Measurements from ENCODE around the gene GLCE. TPM values are rescaled to one million over a fixed set of nuclear protein-coding genes. Genes with fewer than 3 reads are reported as not detected.

Gene GLCE
- total RNA-seq, 1 experiment from 2014 or later: 12.5 TPM

GRCh38 chr15:69158201-69158842, 2.1 kb upstream of the GLCE start:
- POLR2A ChIA-PET: no interaction called here
- Mint-ChIP-seq H3K9me3 (peaks cover 5% of the 10 kb centered on the region), H3K4me1 (peaks cover 21% of the 10 kb centered on the region), H3K36me3 (no peaks in the 10 kb centered on the region), H3K27me3 (ENCODE audit: low read depth) (peaks cover 24% of the 10 kb centered on the region), H3K27ac (no peak overlapping the region), H3K4me3 (0 out of 2 replicates have a peak overlapping the region, but pooled peaks have one; percentile 9)
- no peak for ATAC-seq
- TF ChIP-seq NFE2L1 (CRISPR knock-in tag; IDR thresholded peaks at IDR 0.05) (no peak), FOXP4 (CRISPR knock-in tag; IDR thresholded peaks at IDR 0.05) (no peak), ETV6 (CRISPR knock-in tag; IDR thresholded peaks at IDR 0.05) (no peak), TP53 (CRISPR knock-in tag; IDR thresholded peaks at IDR 0.05) (no peak)
- TF ChIP-seq, protein P1, sequence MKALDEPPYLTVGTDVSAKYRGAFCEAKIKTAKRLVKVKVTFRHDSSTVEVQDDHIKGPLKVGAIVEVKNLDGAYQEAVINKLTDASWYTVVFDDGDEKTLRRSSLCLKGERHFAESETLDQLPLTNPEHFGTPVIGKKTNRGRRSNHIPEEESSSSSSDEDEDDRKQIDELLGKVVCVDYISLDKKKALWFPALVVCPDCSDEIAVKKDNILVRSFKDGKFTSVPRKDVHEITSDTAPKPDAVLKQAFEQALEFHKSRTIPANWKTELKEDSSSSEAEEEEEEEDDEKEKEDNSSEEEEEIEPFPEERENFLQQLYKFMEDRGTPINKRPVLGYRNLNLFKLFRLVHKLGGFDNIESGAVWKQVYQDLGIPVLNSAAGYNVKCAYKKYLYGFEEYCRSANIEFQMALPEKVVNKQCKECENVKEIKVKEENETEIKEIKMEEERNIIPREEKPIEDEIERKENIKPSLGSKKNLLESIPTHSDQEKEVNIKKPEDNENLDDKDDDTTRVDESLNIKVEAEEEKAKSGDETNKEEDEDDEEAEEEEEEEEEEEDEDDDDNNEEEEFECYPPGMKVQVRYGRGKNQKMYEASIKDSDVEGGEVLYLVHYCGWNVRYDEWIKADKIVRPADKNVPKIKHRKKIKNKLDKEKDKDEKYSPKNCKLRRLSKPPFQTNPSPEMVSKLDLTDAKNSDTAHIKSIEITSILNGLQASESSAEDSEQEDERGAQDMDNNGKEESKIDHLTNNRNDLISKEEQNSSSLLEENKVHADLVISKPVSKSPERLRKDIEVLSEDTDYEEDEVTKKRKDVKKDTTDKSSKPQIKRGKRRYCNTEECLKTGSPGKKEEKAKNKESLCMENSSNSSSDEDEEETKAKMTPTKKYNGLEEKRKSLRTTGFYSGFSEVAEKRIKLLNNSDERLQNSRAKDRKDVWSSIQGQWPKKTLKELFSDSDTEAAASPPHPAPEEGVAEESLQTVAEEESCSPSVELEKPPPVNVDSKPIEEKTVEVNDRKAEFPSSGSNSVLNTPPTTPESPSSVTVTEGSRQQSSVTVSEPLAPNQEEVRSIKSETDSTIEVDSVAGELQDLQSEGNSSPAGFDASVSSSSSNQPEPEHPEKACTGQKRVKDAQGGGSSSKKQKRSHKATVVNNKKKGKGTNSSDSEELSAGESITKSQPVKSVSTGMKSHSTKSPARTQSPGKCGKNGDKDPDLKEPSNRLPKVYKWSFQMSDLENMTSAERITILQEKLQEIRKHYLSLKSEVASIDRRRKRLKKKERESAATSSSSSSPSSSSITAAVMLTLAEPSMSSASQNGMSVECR (CRISPR knock-in tag; IDR thresholded peaks at IDR 0.05; ENCODE audit: borderline replicate concordance): no peak
- TF ChIP-seq, protein P2, sequence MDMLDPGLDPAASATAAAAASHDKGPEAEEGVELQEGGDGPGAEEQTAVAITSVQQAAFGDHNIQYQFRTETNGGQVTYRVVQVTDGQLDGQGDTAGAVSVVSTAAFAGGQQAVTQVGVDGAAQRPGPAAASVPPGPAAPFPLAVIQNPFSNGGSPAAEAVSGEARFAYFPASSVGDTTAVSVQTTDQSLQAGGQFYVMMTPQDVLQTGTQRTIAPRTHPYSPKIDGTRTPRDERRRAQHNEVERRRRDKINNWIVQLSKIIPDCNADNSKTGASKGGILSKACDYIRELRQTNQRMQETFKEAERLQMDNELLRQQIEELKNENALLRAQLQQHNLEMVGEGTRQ (CRISPR knock-in tag; IDR thresholded peaks at IDR 0.05): no peak
- CTCF ChIA-PET: interaction anchor here (0.8 to 1.1 kb wide), 2 partner anchors 93 to 99 kb away, joined by 3 read pairs; no protein-coding TSS in a partner anchor
- no peak for DNase-seq (ENCODE audit: low spot score)

DNA sequence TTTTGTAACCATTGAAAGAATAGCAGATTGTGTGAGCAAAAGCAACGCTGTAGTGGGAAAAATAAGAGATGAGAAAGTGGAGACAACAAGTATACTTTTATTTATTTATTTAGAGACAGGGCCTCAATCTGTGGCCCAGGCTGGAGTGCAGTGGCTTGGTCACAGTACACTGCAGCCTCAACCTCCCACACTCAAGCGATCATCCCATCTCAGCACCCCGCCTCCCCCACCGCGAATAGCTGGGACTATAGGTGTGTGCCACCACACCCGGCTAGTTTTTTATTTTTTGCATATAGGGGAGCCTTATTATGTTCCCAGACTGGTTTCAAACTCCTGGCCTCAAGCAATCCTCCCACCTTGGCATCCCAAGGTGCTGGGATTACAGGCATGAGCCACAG, 1.6 kb upstream of the GLCE start:
- ChIA-PET POLR2A (no interaction called here), CTCF (no interaction called here)
- DNase-seq (ENCODE audit: low spot score): no peak
- ATAC-seq: no peak
- Mint-ChIP-seq H3K9me3 (peaks cover 1% of the 10 kb centered on the region), H3K27me3 (ENCODE audit: low read depth) (peaks cover 20% of the 10 kb centered on the region), H3K27ac (peak overlapping the region; percentile 4; the same call in 1 of the 2 replicates), H3K4me1 (peaks cover 21% of the 10 kb centered on the region), H3K4me3 (peak overlapping the region; percentile 95), H3K36me3 (no peaks in the 10 kb centered on the region)
- TF ChIP-seq ATF6 (CRISPR knock-in tag; IDR thresholded peaks at IDR 0.05) (no peak), NR3C1 (CRISPR knock-in tag; conservative IDR thresholded peaks at IDR 0.05; ENCODE audit: low read depth) (no peak), SOX15 (CRISPR knock-in tag; IDR thresholded peaks at IDR 0.05) (no peak), ZNF671 (CRISPR knock-in tag; IDR thresholded peaks at IDR 0.05) (no peak), ZNF219 (CRISPR knock-in tag; IDR thresholded peaks at IDR 0.05; ENCODE audit: borderline replicate concordance) (no peak)
- TF ChIP-seq, protein P3, sequence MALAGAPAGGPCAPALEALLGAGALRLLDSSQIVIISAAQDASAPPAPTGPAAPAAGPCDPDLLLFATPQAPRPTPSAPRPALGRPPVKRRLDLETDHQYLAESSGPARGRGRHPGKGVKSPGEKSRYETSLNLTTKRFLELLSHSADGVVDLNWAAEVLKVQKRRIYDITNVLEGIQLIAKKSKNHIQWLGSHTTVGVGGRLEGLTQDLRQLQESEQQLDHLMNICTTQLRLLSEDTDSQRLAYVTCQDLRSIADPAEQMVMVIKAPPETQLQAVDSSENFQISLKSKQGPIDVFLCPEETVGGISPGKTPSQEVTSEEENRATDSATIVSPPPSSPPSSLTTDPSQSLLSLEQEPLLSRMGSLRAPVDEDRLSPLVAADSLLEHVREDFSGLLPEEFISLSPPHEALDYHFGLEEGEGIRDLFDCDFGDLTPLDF (CRISPR knock-in tag; IDR thresholded peaks at IDR 0.05): no peak
- TF ChIP-seq, protein P1 (CRISPR knock-in tag; IDR thresholded peaks at IDR 0.05; ENCODE audit: borderline replicate concordance): no peak

Measured in WTC11 (cell line).